Measurements from ENCODE around the gene TPRA1.

- TF ChIP-seq POLR2A (IDR thresholded peaks at IDR 0.05) (no peak), CTCF (IDR thresholded peaks at IDR 0.05) (no peak)
Observed at GRCh38 chr3:127539366-127540060, 51.0 kb downstream of the TPRA1 start.
